Heart right ventricle (tissue), 16 donors: ENCODE measurements around the gene ARRB1. TPM values are rescaled to one million over a fixed set of nuclear protein-coding genes. Genes with fewer than 3 reads are reported as not detected.

ENCODE experiments used
- ATAC-seq, 8 donors: fragments of 200-7000 bp; cut with Tn5 transposase; one replicate each; pipeline ENCODE4 v1.9.1; 2020; ENCODE audit warnings: mild to moderate bottlenecking in 8 of 8, moderate library complexity in 8 of 8, moderate number of reproducible peaks in 1 of 8
- DNase-seq, 2 donors: peaks; one replicate each; pipeline ENCODE4 v3.0.0-alpha.2; 2020
- H3K27ac ChIP-seq, 10 donors: fragments of 200-600 bp; sonication (generic) in 2 of 10; one replicate each; pipeline versions ENCODE4 v1.5.0 to v1.8.0; 2020 to 2022; ENCODE audit warnings: mild to moderate bottlenecking in 3 of 10
- H3K27me3 ChIP-seq, 7 donors: fragments of 200-600 bp; one replicate each; pipeline ENCODE4 v1.8.0; 2021 to 2022; ENCODE audit warnings: mild to moderate bottlenecking in 2 of 7
- H3K36me3 ChIP-seq, 9 donors: fragments of 200-600 bp; sonication (generic) in 1 of 9; one replicate each; pipeline versions ENCODE4 v1.5.0 to v1.8.0; 2020 to 2022; ENCODE audit warnings: mild to moderate bottlenecking in 2 of 9
- H3K4me1 ChIP-seq, 9 donors: fragments of 200-600 bp; sonication (generic) in 1 of 9; one replicate each; pipeline versions ENCODE4 v1.5.0 to v1.8.0; 2020 to 2022; ENCODE audit warnings: mild to moderate bottlenecking in 4 of 9
- H3K4me3 ChIP-seq, 10 donors: fragments of 200-600 bp; sonication (generic) in 2 of 10; one replicate each; pipeline versions ENCODE4 v1.5.0 to v1.8.0; 2020 to 2022; ENCODE audit warnings: mild to moderate bottlenecking in 7 of 10, moderate library complexity in 2 of 10
- H3K9me3 ChIP-seq, 11 donors: fragments of 200-600 bp in 10 of 11; sonication (generic) in 2 of 11; one replicate each; pipeline versions ENCODE4 v1.5.0 to v1.8.0; 2013 to 2022; ENCODE audit warnings: mild to moderate bottlenecking in 2 of 11, control low read depth in 1 of 11, moderate library complexity in 1 of 11
- WGBS, 2 donors: extraction: QIAGEN DNeasy Blood & Tissue Kit; methylation state at CpG; one replicate each; pipeline ENCODE4 v1.1.7; 2013; ENCODE audit warnings: inconsistent platforms in 1 of 2; 5-methylcytosine and 5-hydroxymethylcytosine counted together
- intact Hi-C, 10 donors: fragments of 100-400 bp; cut with DNase I; formaldehyde crosslinking; loops; one replicate each; pipeline versions ENCODE4 v1.11.1 to v1.14.2; 2022
- microRNA-seq, 2 donors: library from miRNA; unstranded; fragments of <30 nt; microRNA quantifications; one replicate each; pipeline ENCODE4 v1.2.0, GENCODE V29; 2021
- polyA plus RNA-seq, 2 donors: library from polyadenylated mRNA; stranded (reverse); fragments of 200-250 nt; gene quantifications; one replicate each; pipeline ENCODE4 v1.2.3, GENCODE V29; 2013
- total RNA-seq, 10 donors: library from RNA; stranded (reverse); fragmentation: NEBNext Ultra II Directional in 3 of 10; extraction: Animal tissue kit (Norgen Biotek cat#: 25700) in 3 of 10; gene quantifications; one replicate each; pipeline versions ENCODE4 v1.2.1 to v1.2.4, GENCODE V29; 2021 to 2023
- TF ChIP-seq, protein P1 (sequence below), 9 donors: fragments of 200-600 bp; sonication (generic) in 2 of 9; IDR thresholded peaks; one replicate each; pipeline versions ENCODE4 v1.5.0 to v1.8.0; 2021 to 2022; ENCODE audit warnings: antibody characterized with exemption in 9 of 9, mild to moderate bottlenecking in 5 of 9, moderate library complexity in 1 of 9
- donor health status: Arrhythmogenic right ventricular cardiomyopathy.
- donor health status: ischemic (EF 13 %, LVEDD 7.1; RV severe dilation, severe dysfunction).
- donor health status: healthy with polysubstance abuse.
- donor health status: DM: no; HTN: yes; CAD: no.
- donor health status: DM: no; HTN: no; CAD: no.
- donor health status: ischemic (EF 25% LVEDD 6.9; RV normal size, moderate dysfunction).
- donor health status: ischemic (EF 25% LVEDD 5.7; RV mildly dilated, moderate dysfunction).
- donor health status: healthy.
- donor health status: DM: yes; HTN: yes; CAD: no.
- donor health status: Ischemic cardiomyopathy.
- donor health status: ischemic (EF 35%, LVEDD 5.7; RV mildly dilated, moderate dysfunction).
- donor health status: nonischemic (EF 11% LVEDD 7.7; RV severe dilation, severe dysfunction).
- donor health status: DM: yes; HTN: yes; CAD: no.
- donor health status: PGD.
- donor health status: ischemic (EF 29% LVEDD 5.4; RV normal size, mild dysfunction).
- donor health status: nonischemic (EF 23%, LVEDD 6.1; RV moderate dilation, normal function).

The ARRB1 gene
- total and polyA plus RNA-seq, 12 donors, result 8.1 to 33.9 (median 19.9) TPM

DNA sequence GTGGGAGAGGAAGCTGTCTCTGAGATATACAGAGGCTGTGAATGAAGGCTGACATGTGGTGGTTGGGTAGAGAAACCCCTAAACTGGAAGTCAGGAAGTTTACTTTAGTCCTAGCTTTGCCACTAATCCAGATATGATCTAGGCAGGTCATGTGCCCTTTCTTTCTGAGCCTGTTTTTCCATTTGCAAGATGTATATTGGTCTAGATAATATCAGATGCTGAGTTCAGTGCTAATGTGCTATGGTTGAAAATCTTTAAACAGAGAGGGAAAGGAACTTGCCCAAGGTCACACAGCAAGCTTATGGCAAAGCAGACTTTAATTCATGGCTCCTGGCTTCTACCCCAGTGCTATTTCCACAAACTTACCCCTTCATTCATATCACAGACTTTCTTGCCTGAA is 136.6 kb downstream of the ARRB1 start:
- Histone ChIP-seq H3K4me3 (no peak overlapping the region), H3K36me3 (no peaks in the 10 kb centered on the region), H3K9me3 (no peaks in the 10 kb centered on the region), H3K4me1 (no peaks in the 10 kb centered on the region), H3K27me3 (peaks cover 0 to 25% (median 4%) of the 10 kb centered on the region in 7 donors), H3K27ac (no peak overlapping the region)
- intact Hi-C loops, result no loop called here
- TF ChIP-seq, protein P1, sequence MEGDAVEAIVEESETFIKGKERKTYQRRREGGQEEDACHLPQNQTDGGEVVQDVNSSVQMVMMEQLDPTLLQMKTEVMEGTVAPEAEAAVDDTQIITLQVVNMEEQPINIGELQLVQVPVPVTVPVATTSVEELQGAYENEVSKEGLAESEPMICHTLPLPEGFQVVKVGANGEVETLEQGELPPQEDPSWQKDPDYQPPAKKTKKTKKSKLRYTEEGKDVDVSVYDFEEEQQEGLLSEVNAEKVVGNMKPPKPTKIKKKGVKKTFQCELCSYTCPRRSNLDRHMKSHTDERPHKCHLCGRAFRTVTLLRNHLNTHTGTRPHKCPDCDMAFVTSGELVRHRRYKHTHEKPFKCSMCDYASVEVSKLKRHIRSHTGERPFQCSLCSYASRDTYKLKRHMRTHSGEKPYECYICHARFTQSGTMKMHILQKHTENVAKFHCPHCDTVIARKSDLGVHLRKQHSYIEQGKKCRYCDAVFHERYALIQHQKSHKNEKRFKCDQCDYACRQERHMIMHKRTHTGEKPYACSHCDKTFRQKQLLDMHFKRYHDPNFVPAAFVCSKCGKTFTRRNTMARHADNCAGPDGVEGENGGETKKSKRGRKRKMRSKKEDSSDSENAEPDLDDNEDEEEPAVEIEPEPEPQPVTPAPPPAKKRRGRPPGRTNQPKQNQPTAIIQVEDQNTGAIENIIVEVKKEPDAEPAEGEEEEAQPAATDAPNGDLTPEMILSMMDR (IDR thresholded peaks at IDR 0.05), result no peak
- ATAC-seq (no peak), DNase-seq (no peak)

DNA sequence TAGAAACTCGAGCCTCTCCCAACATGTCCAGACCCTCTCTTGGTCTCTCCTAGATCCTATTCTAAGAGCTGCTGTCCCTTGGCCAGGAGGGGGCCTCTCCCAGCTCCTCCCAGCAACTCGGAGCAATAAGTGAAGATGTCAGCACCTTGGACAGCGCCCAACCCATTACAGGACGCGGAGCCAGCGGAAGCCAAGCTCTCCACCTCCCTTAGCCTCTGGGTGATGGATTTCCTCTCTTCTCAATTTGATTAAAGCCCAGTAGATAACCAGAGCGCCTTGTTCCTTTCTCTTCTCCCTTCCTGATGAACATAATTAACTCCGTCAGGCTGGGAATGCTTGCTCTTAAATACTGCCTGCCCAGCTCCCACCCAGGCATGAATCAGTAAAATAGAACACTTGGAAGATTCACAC is 137.0 kb downstream of the ARRB1 start:
- 2 to 3% methylated on average over 8 of the region's 8 CpGs for WGBS, 2 donors
- ATAC-seq (peak; percentile 55 to 83 (median 78)), DNase-seq (peak; percentile 72 to 90)
- no peaks in the 10 kb centered on the region for H3K36me3 ChIP-seq
- intact Hi-C loops, result no loop called here
- TF ChIP-seq, protein P1 (IDR thresholded peaks at IDR 0.05), result peak in 5 of 9 donors; percentile 20 to 49 (median 35)
- H3K27ac ChIP-seq, result no peak overlapping the region
- H3K27me3 ChIP-seq, result peaks cover 0 to 28% (median 4%) of the 10 kb centered on the region in 7 donors
- peaks cover 0 to 1% (median 0%) of the 10 kb centered on the region in 9 donors for H3K4me1 ChIP-seq
- no peaks in the 10 kb centered on the region for H3K9me3 ChIP-seq
- H3K4me3 ChIP-seq, result no peak overlapping the region

Small RNA genes lying within 50 kb of the gene (microRNA-seq; reads per million reads assigned to microRNA genes)
- 1.8 to 5.6 reads per million in 2 donors for gene MIR326

Other genes starting within 250 kb of the ARRB1 start
- 10 to 100 TPM; 10.7 to 69.0 (median 18.0) TPM for gene SLCO2B1, start 200.6 kb downstream of the ARRB1 start, total RNA-seq
- 1 to 10 TPM; 5.2 to 7.2 TPM for gene SLCO2B1, start 200.6 kb downstream of the ARRB1 start, polyA plus RNA-seq
- under 1 TPM in 5 of 10 donors, not detected in 5; 0.09 to 0.37 (median 0.17) TPM for gene TPBGL, start 110.9 kb downstream of the ARRB1 start, total RNA-seq
- gene TPBGL, start 110.9 kb downstream of the ARRB1 start, polyA plus RNA-seq, result under 1 TPM; 0.07 to 0.16 TPM
- 1,000 to 10,000 TPM in 2 of 10 donors, 100 to 1,000 TPM in 8; 803 to 1,301 (median 939) TPM for gene RPS3, start 47.9 kb upstream of the ARRB1 start, total RNA-seq
- gene RPS3, start 47.9 kb upstream of the ARRB1 start, polyA plus RNA-seq, result 1,000 to 10,000 TPM in 1 of 2 donors, 100 to 1,000 TPM in 1; 698 to 1,945 TPM
- under 1 TPM in 8 of 10 donors, not detected in 2; 0.20 to 0.81 (median 0.37) TPM for gene KLHL35, start 81.5 kb upstream of the ARRB1 start, total RNA-seq
- under 1 TPM; 0.29 to 0.64 TPM for gene KLHL35, start 81.5 kb upstream of the ARRB1 start, polyA plus RNA-seq
- gene GDPD5, start 174.3 kb upstream of the ARRB1 start, total RNA-seq, result 1 to 10 TPM; 3.3 to 8.0 (median 4.1) TPM
- gene GDPD5, start 174.3 kb upstream of the ARRB1 start, polyA plus RNA-seq, result 10 to 100 TPM in 1 of 2 donors, 1 to 10 TPM in 1; 3.6 to 10.3 TPM
- 100 to 1,000 TPM in 1 of 10 donors, 10 to 100 TPM in 9; 31.8 to 130 (median 53.2) TPM for gene SERPINH1, start 210.6 kb upstream of the ARRB1 start, total RNA-seq
- 100 to 1,000 TPM in 1 of 2 donors, 10 to 100 TPM in 1; 43.4 to 218 TPM for gene SERPINH1, start 210.6 kb upstream of the ARRB1 start, polyA plus RNA-seq